ENCODE data around the gene PEAR1.

DNA sequence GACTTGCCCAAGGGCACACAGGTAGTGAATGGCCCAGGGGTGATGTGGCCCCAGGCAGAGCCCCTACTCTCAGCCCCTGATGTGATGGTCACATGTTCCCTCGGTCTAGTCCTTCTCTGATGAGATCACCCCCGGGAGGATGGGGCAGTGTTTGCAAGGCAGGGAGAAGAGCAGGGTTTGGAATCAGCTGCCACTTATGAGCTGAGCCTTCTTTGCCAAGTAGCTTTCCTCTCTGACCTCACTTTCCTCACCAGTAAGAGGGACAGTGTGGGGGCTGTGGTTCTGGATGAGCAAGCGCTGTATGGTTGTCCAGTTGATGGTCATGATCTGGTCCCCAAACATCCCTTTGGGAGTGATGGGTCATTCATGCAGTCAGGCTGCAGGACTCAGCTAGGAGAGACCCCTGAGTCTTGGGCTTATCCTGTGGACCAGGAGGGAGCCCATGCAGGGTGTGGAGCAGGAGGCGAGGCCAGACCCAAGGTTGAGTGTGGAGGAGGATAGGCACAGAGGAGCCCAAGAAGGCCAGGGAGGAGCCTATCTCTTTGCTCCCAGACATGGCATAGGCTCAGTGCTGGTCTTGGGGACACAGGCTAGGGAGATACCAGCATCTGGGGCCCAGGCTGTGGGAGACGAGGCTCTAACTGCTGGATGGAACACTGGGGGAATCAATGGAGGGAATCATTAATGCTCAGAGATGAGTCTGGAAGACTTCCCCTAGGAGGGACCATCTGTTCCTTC is 15.9 kb upstream of the PEAR1 start:
- TF ChIP-seq EZH2 (IDR thresholded peaks at IDR 0.05; ENCODE audit: low read depth): no peak
- TF ChIP-seq, protein P1, sequence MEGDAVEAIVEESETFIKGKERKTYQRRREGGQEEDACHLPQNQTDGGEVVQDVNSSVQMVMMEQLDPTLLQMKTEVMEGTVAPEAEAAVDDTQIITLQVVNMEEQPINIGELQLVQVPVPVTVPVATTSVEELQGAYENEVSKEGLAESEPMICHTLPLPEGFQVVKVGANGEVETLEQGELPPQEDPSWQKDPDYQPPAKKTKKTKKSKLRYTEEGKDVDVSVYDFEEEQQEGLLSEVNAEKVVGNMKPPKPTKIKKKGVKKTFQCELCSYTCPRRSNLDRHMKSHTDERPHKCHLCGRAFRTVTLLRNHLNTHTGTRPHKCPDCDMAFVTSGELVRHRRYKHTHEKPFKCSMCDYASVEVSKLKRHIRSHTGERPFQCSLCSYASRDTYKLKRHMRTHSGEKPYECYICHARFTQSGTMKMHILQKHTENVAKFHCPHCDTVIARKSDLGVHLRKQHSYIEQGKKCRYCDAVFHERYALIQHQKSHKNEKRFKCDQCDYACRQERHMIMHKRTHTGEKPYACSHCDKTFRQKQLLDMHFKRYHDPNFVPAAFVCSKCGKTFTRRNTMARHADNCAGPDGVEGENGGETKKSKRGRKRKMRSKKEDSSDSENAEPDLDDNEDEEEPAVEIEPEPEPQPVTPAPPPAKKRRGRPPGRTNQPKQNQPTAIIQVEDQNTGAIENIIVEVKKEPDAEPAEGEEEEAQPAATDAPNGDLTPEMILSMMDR (conservative IDR thresholded peaks at IDR 0.05): no peak
